B cell (primary cell): ENCODE measurements around the gene EPN2. TPM values are rescaled to one million over a fixed set of nuclear protein-coding genes. Genes with fewer than 3 reads are reported as not detected.

ENCODE experiments used
- ATAC-seq: fragments of 200-7000 bp; cut with Tn5 transposase; one replicate; pipeline ENCODE4 v1.10.0; 2021; ENCODE audit warnings: low read depth, mild to moderate bottlenecking, moderate number of reproducible peaks, moderate library complexity
- CTCF ChIA-PET: fragments of 350-600 bp; sonication (Branson Sonifier 250); formaldehyde crosslinking; loops from one replicate; lab custom pipeline; 2021; ENCODE audit warnings: antibody characterized with exemption, inconsistent platforms; lab: Charles Lee
- POLR2A ChIA-PET: fragments of 350-600 bp; sonication (Branson Sonifier 250); formaldehyde crosslinking; loops from one replicate; lab custom pipeline; 2021; ENCODE audit warnings: antibody characterized with exemption; lab: Charles Lee
- DNase-seq: peaks from one replicate; pipeline ENCODE4 v3.0.0; 2013
- H2AFZ ChIP-seq: 2 replicates; pipeline ENCODE4 v1.6.1; 2012; ENCODE audit warnings: mild to moderate bottlenecking, low read depth, low read length; ENCODE audit not compliant: insufficient read depth, poor library complexity, severe bottlenecking
- H3K27ac ChIP-seq, 2 donors: 1 replicate in 1 of 2; 2 replicates in 1 of 2; pipeline ENCODE4 v1.5.1; 2012 to 2013; ENCODE audit warnings: low read length in 2 of 2, mild to moderate bottlenecking in 2 of 2, moderate library complexity in 1 of 2
- H3K27me3 ChIP-seq, 4 experiments: fragments of 200-600 bp in 1 of 4; sonication (generic) in 1 of 4; replicated peaks in 1 of 4; 1 replicate in 2 of 4; 2 replicates in 2 of 4; pipeline versions ENCODE4 v1.6.1 to v1.7.0; 2013 to 2016; ENCODE audit warnings: low read length in 3 of 4, mild to moderate bottlenecking in 2 of 4, mixed read lengths in 1 of 4, moderate library complexity in 1 of 4; ENCODE audit not compliant: insufficient read depth in 4 of 4, control insufficient read depth in 3 of 4; ENCODE audit errors: control extremely low read depth in 1 of 4
- H3K36me3 ChIP-seq, 2 experiments: replicated peaks in 1 of 2; 1 replicate in 1 of 2; 2 replicates in 1 of 2; pipeline versions ENCODE4 v1.6.1 to v1.7.1; 2013; ENCODE audit warnings: low read length in 1 of 2; ENCODE audit not compliant: insufficient read depth in 2 of 2, control insufficient read depth in 1 of 2; ENCODE audit errors: control extremely low read depth in 1 of 2, extremely low read depth in 1 of 2
- H3K4me1 ChIP-seq, 2 donors: fragments of 200-600 bp in 1 of 2; sonication (generic) in 1 of 2; 1 replicate in 1 of 2; 2 replicates in 1 of 2; pipeline versions ENCODE4 v1.5.1 to v1.6.1; 2013 to 2017; ENCODE audit warnings: low read length in 2 of 2; ENCODE audit not compliant: control insufficient read depth in 2 of 2, insufficient read depth in 2 of 2
- H3K4me2 ChIP-seq: replicated peaks from 2 replicates; pipeline ENCODE3; 2012; ENCODE audit warnings: mild to moderate bottlenecking, low read depth, low read length; ENCODE audit not compliant: poor library complexity, severe bottlenecking
- H3K4me3 ChIP-seq, 5 experiments: fragments of 200-600 bp in 1 of 5; sonication (generic) in 1 of 5; 1 replicate in 3 of 5; 2 replicates in 2 of 5; pipeline versions ENCODE4 v1.5.1 to v1.7.0; 2011 to 2016; ENCODE audit warnings: low read length in 4 of 5, mild to moderate bottlenecking in 4 of 5, low read depth in 2 of 5, control low read depth in 1 of 5, moderate library complexity in 1 of 5; ENCODE audit not compliant: insufficient read depth in 1 of 5; ENCODE audit errors: control extremely low read depth in 1 of 5, extremely low read depth in 1 of 5
- H3K79me2 ChIP-seq: fragments of 200-600 bp; sonication (generic); one replicate; pipeline ENCODE4 v1.6.0; 2016; ENCODE audit warnings: low read length; ENCODE audit not compliant: control insufficient read depth, insufficient read depth
- H3K9ac ChIP-seq: fragments of 200-600 bp; sonication (generic); 2 replicates; pipeline ENCODE4 v1.6.1; 2017; ENCODE audit warnings: mild to moderate bottlenecking, low read length, moderate library complexity
- H3K9me3 ChIP-seq, 3 donors: one replicate each; pipeline versions ENCODE4 v1.6.1 to v1.7.1; 2013; ENCODE audit warnings: low read length in 2 of 3; ENCODE audit not compliant: control insufficient read depth in 2 of 3, insufficient read depth in 1 of 3; ENCODE audit errors: control extremely low read depth in 1 of 3
- H4K20me1 ChIP-seq: 2 replicates; pipeline ENCODE4 v1.6.0; 2012; ENCODE audit warnings: mild to moderate bottlenecking, low read length; ENCODE audit not compliant: insufficient read depth, control insufficient read depth, poor library complexity, severe bottlenecking
- H3K27ac Mint-ChIP-seq: one replicate; pipeline ENCODE4 v1.8.0; 2021; ENCODE audit warnings: mixed read lengths
- H3K27me3 Mint-ChIP-seq: one replicate; pipeline ENCODE4 v1.8.0; 2021; ENCODE audit warnings: mixed read lengths
- H3K4me1 Mint-ChIP-seq: one replicate; pipeline ENCODE4 v1.8.0; 2021; ENCODE audit warnings: mixed read lengths
- H3K4me3 Mint-ChIP-seq: one replicate; pipeline ENCODE4 v1.8.0; 2021; ENCODE audit warnings: mixed read lengths
- H3K9me3 Mint-ChIP-seq: one replicate; pipeline ENCODE4 v1.8.0; 2022; ENCODE audit warnings: mixed read lengths; ENCODE audit not compliant: insufficient read depth
- EZH2 ChIP-seq: IDR thresholded peaks from 2 replicates; pipeline ENCODE4 v1.6.1; 2012; ENCODE audit warnings: borderline replicate concordance, low read depth, mild to moderate bottlenecking, moderate library complexity, low read length; ENCODE audit not compliant: insufficient read depth, poor library complexity, severe bottlenecking
- WGBS: methylation state at CpG from one replicate; pipeline ENCODE4 v1.1.5; 2013; ENCODE audit warnings: missing lambda C conversion rate; ENCODE audit not compliant: insufficient coverage; 5-methylcytosine and 5-hydroxymethylcytosine counted together
- intact Hi-C: fragments of 100-400 bp; cut with micrococcal nuclease; formaldehyde crosslinking; loops from one replicate; pipeline ENCODE4 v1.10.0; 2022
- polyA plus RNA-seq: library from polyadenylated mRNA; depleted of rRNA; stranded (reverse); fragments of >200 nt; gene quantifications from 2 replicates; pipeline ENCODE4 v1.2.3, GENCODE V29; 2012
- total RNA-seq, 2 donors: library from RNA; stranded (reverse); fragments of 120-200 nt in 1 of 2; gene quantifications; 1 replicate in 1 of 2; 2 replicates in 1 of 2; pipeline versions ENCODE4 v1.2.3 to v1.2.4, GENCODE V29; 2013 to 2022
- TF ChIP-seq, protein P1 (sequence below): fragments of 200-600 bp; IDR thresholded peaks from one replicate; pipeline ENCODE4 v1.8.0; 2022; ENCODE audit warnings: antibody characterized with exemption, mild to moderate bottlenecking

The EPN2 gene
- total and polyA plus RNA-seq, 2 donors (not counting 1 experiment from before 2014, with no cell fraction given), result 15.7 to 35.6 TPM

DNA sequence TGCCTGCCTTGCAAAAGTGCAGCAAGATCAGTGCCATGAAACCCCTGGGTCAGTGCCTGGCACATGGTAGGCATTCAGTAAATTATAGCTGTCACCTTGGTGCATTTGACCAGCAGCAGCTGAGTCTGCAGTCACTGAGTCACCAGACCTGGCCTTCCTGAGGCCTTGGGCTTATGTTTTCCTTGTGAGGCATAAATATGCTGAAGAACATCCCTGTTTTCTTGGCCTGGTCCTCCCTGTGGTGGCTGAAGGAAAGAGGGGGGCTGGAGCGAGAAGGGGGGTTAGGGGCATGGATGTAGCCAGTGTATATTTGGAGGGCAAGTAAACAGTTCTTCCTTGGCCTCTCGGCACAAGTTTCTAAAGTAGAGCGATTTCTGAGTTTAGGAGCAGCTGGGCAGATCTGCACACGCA lies 26.5 kb downstream of the EPN2 start:
- H3K9ac ChIP-seq, result no peak overlapping the region

DNA sequence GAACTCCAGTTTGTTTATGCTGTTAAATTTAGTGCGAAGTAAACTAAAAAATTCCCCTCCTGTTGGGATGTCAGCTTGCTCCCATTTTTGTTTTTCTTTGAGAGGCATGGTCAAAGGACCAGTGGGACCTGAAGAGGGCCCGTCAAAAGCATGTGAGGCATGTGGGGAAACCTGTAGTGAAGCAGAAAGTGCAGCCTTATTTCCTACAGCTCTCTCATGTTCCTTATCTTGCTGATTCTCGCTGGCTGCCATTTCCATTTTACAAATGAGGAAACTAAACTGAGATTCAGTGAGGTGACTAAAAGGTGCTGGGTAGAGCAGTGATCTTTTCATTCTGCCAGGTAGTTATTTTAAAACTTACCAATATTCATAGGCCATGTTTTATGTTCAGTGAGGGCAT lies 27.1 kb downstream of the EPN2 start:
- no peak for TF ChIP-seq EZH2
- TF ChIP-seq, protein P1, sequence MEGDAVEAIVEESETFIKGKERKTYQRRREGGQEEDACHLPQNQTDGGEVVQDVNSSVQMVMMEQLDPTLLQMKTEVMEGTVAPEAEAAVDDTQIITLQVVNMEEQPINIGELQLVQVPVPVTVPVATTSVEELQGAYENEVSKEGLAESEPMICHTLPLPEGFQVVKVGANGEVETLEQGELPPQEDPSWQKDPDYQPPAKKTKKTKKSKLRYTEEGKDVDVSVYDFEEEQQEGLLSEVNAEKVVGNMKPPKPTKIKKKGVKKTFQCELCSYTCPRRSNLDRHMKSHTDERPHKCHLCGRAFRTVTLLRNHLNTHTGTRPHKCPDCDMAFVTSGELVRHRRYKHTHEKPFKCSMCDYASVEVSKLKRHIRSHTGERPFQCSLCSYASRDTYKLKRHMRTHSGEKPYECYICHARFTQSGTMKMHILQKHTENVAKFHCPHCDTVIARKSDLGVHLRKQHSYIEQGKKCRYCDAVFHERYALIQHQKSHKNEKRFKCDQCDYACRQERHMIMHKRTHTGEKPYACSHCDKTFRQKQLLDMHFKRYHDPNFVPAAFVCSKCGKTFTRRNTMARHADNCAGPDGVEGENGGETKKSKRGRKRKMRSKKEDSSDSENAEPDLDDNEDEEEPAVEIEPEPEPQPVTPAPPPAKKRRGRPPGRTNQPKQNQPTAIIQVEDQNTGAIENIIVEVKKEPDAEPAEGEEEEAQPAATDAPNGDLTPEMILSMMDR, result no peak
- no peak overlapping the region for H3K9ac ChIP-seq
- H3K4me3 ChIP-seq, result no peak overlapping the region
- 100% methylated on average over 1 of the region's 3 CpGs for WGBS
- no peak overlapping the region for H3K27ac Mint-ChIP-seq
- no peak overlapping the region for H3K27ac ChIP-seq
- H3K36me3 ChIP-seq, result no peaks in the 10 kb centered on the region
- H3K9me3 Mint-ChIP-seq, result no peaks in the 10 kb centered on the region
- peaks cover 2 to 4% of the 10 kb centered on the region in 2 donors for H3K4me1 ChIP-seq
- H3K27me3 Mint-ChIP-seq, result peaks cover 9% of the 10 kb centered on the region
- no peak overlapping the region for H3K4me3 Mint-ChIP-seq
- no peaks in the 10 kb centered on the region for H4K20me1 ChIP-seq
- H2AFZ ChIP-seq, result no peak overlapping the region
- ChIA-PET CTCF (no interaction called here), POLR2A (no interaction called here)
- H3K27me3 ChIP-seq, result peaks cover 0 to 6% (median 0%) of the 10 kb centered on the region in 4 experiments
- no peak for DNase-seq
- no peaks in the 10 kb centered on the region for H3K9me3 ChIP-seq
- H3K4me1 Mint-ChIP-seq, result peaks cover 21% of the 10 kb centered on the region
- intact Hi-C loops, result no loop called here
- no peak for ATAC-seq
- no peak overlapping the region for H3K4me2 ChIP-seq
- peaks cover 7% of the 10 kb centered on the region for H3K79me2 ChIP-seq

More for the DNA sequence above, 26.5 kb downstream of the EPN2 start:
- CTCF ChIA-PET, result no interaction called here
- Histone ChIP-seq H3K4me2 (no peak overlapping the region), H3K36me3 (no peaks in the 10 kb centered on the region), H3K9me3 (no peaks in the 10 kb centered on the region), H3K4me1 (no peaks in the 10 kb centered on the region), H3K27ac (no peak overlapping the region), H4K20me1 (no peaks in the 10 kb centered on the region), H3K79me2 (peaks cover 9% of the 10 kb centered on the region), H2AFZ (no peak overlapping the region), H3K4me3 (no peak overlapping the region), H3K27me3 (peaks cover 0 to 6% (median 0%) of the 10 kb centered on the region in 4 experiments)
- H3K4me3 Mint-ChIP-seq, result no peak overlapping the region
- peaks cover 15% of the 10 kb centered on the region for H3K4me1 Mint-ChIP-seq
- POLR2A ChIA-PET, result no interaction called here
- H3K9me3 Mint-ChIP-seq, result no peaks in the 10 kb centered on the region
- DNase-seq (no peak), ATAC-seq (no peak)
- peaks cover 9% of the 10 kb centered on the region for H3K27me3 Mint-ChIP-seq
- TF ChIP-seq, protein P1, result no peak
- no peak for TF ChIP-seq EZH2
- no peak overlapping the region for H3K27ac Mint-ChIP-seq
- intact Hi-C loops, result no loop called here
- 100% methylated on average over 1 of the region's 4 CpGs for WGBS
